WTC11 (cell line): ENCODE measurements around the gene TMEM259. TPM values are rescaled to one million over a fixed set of nuclear protein-coding genes. Genes with fewer than 3 reads are reported as not detected.

Experiments
- ATAC-seq: fragments of 200-7000 bp; cut with Tn5 transposase; 2 replicates; pipeline ENCODE4 v1.10.0; 2021; ENCODE audit warnings: mild to moderate bottlenecking, moderate library complexity
- CTCF ChIA-PET: fragments of 300-600 bp; sonication (Branson Sonifier 250); formaldehyde crosslinking; loops from one replicate; lab custom pipeline; 2021; ENCODE audit warnings: antibody characterized with exemption; lab: Charles Lee
- POLR2A ChIA-PET: fragments of 350-600 bp; sonication (Branson Sonifier 250); formaldehyde crosslinking; loops from one replicate; lab custom pipeline; 2021; ENCODE audit warnings: antibody characterized with exemption; lab: Charles Lee
- DNase-seq: peaks from one replicate; pipeline ENCODE4 v3.0.0; 2021; ENCODE audit warnings: low spot score
- H3K27ac Mint-ChIP-seq: 2 replicates; pipeline ENCODE4 v1.8.0; 2021; ENCODE audit warnings: mixed read lengths
- H3K27me3 Mint-ChIP-seq: 2 replicates; pipeline ENCODE4 v1.8.0; 2021; ENCODE audit warnings: low read depth, mild to moderate bottlenecking, moderate library complexity, mixed read lengths
- H3K36me3 Mint-ChIP-seq: 2 replicates; pipeline ENCODE4 v1.8.0; 2021; ENCODE audit warnings: mixed read lengths
- H3K4me1 Mint-ChIP-seq: 2 replicates; pipeline ENCODE4 v1.8.0; 2022; ENCODE audit warnings: mixed read lengths
- H3K4me3 Mint-ChIP-seq: 2 replicates; pipeline ENCODE4 v1.8.0; 2021; ENCODE audit warnings: mild to moderate bottlenecking, moderate library complexity, mixed read lengths
- H3K9me3 Mint-ChIP-seq: 2 replicates; pipeline ENCODE4 v1.8.0; 2021; ENCODE audit warnings: mixed read lengths
- CREM ChIP-seq: sonication (generic); formaldehyde crosslinking; IDR thresholded peaks from 2 replicates; pipeline ENCODE4 v1.8.1; 2022; ENCODE audit warnings: mild to moderate bottlenecking, missing genetic modification reagents, moderate library complexity
- ETV6 ChIP-seq: sonication (generic); formaldehyde crosslinking; IDR thresholded peaks from 2 replicates; pipeline ENCODE4 v1.8.1; 2022; ENCODE audit warnings: mild to moderate bottlenecking, missing genetic modification reagents
- FOXJ3 ChIP-seq: sonication (generic); formaldehyde crosslinking; IDR thresholded peaks from 2 replicates; pipeline ENCODE4 v1.9.0; 2021; ENCODE audit warnings: missing genetic modification reagents, mild to moderate bottlenecking, borderline replicate concordance
- HMGA2 ChIP-seq: fragments of 250-450 bp; sonication (Bioruptor Pico); IDR thresholded peaks from 2 replicates; pipeline ENCODE4 v1.4.0; 2021; ENCODE audit warnings: mild to moderate bottlenecking, moderate library complexity
- SMAD3 ChIP-seq: sonication (generic); formaldehyde crosslinking; IDR thresholded peaks from 2 replicates; pipeline ENCODE4 v1.8.0; 2022; ENCODE audit warnings: missing genetic modification reagents, mild to moderate bottlenecking, borderline replicate concordance
- SOX15 ChIP-seq: fragments of 250-450 bp; sonication (Bioruptor Pico); IDR thresholded peaks from 2 replicates; pipeline ENCODE4 v1.9.0; 2021; ENCODE audit warnings: mild to moderate bottlenecking
- SP1 ChIP-seq: sonication (generic); formaldehyde crosslinking; conservative IDR thresholded peaks from 2 replicates; pipeline ENCODE4 v1.8.1; 2022; ENCODE audit warnings: missing genetic modification reagents
- TEAD1 ChIP-seq: sonication (generic); formaldehyde crosslinking; IDR thresholded peaks from 2 replicates; pipeline ENCODE4 v1.8.0; 2022; ENCODE audit warnings: mild to moderate bottlenecking, missing genetic modification reagents
- TEAD4 ChIP-seq: sonication (generic); formaldehyde crosslinking; IDR thresholded peaks from 2 replicates; pipeline ENCODE4 v1.8.0; 2022; ENCODE audit warnings: mild to moderate bottlenecking, missing genetic modification reagents
- ZNF121 ChIP-seq: sonication (generic); formaldehyde crosslinking; IDR thresholded peaks from 2 replicates; pipeline ENCODE4 v1.8.0; 2023; ENCODE audit warnings: missing genetic modification reagents
- ZNF138 ChIP-seq: sonication (generic); formaldehyde crosslinking; conservative IDR thresholded peaks from 2 replicates; pipeline ENCODE4 v1.8.1; 2022; ENCODE audit warnings: mild to moderate bottlenecking, moderate library complexity, missing genetic modification reagents
- ZNF232 ChIP-seq: sonication (generic); formaldehyde crosslinking; IDR thresholded peaks from 2 replicates; pipeline ENCODE4 v1.8.0; 2022; ENCODE audit warnings: mild to moderate bottlenecking, missing genetic modification reagents
- ZNF423 ChIP-seq: fragments of 250-450 bp; sonication (Bioruptor Pico); IDR thresholded peaks from 2 replicates; pipeline ENCODE4 v2.1.2; 2022; ENCODE audit warnings: mild to moderate bottlenecking, moderate library complexity
- ZNF671 ChIP-seq: fragments of 250-450 bp; sonication (Bioruptor Pico); IDR thresholded peaks from 2 replicates; pipeline ENCODE4 v1.8.0; 2021; ENCODE audit warnings: mild to moderate bottlenecking
- total RNA-seq: library from RNA; stranded (reverse); gene quantifications from 3 replicates; pipeline ENCODE4 v1.2.3, GENCODE V29; 2021
- TF ChIP-seq, protein P1 (sequence below): sonication (generic); formaldehyde crosslinking; IDR thresholded peaks from 2 replicates; pipeline ENCODE4 v1.8.1; 2022; ENCODE audit warnings: mild to moderate bottlenecking, missing genetic modification reagents, moderate library complexity, borderline replicate concordance
- TF ChIP-seq, protein P2 (sequence below): sonication (generic); formaldehyde crosslinking; IDR thresholded peaks from 2 replicates; pipeline ENCODE4 v1.8.1; 2022; ENCODE audit warnings: mild to moderate bottlenecking, moderate library complexity, missing genetic modification reagents
- TF ChIP-seq, protein P3 (sequence below): sonication (generic); formaldehyde crosslinking; IDR thresholded peaks from 2 replicates; pipeline ENCODE4 v1.8.0; 2022; ENCODE audit warnings: mild to moderate bottlenecking, missing genetic modification reagents
- TF ChIP-seq, protein P4 (sequence below): fragments of 250-450 bp; sonication (Bioruptor Pico); IDR thresholded peaks from 2 replicates; pipeline ENCODE4 v1.9.0; 2021; ENCODE audit warnings: mild to moderate bottlenecking
- TF ChIP-seq, protein P5 (sequence below): sonication (generic); formaldehyde crosslinking; IDR thresholded peaks from 2 replicates; pipeline ENCODE4 v1.8.1; 2022; ENCODE audit warnings: low read depth, missing genetic modification reagents, borderline replicate concordance

TMEM259 gene
- total RNA-seq, 1 experiment from 2014 or later, result 202 TPM

DNA sequence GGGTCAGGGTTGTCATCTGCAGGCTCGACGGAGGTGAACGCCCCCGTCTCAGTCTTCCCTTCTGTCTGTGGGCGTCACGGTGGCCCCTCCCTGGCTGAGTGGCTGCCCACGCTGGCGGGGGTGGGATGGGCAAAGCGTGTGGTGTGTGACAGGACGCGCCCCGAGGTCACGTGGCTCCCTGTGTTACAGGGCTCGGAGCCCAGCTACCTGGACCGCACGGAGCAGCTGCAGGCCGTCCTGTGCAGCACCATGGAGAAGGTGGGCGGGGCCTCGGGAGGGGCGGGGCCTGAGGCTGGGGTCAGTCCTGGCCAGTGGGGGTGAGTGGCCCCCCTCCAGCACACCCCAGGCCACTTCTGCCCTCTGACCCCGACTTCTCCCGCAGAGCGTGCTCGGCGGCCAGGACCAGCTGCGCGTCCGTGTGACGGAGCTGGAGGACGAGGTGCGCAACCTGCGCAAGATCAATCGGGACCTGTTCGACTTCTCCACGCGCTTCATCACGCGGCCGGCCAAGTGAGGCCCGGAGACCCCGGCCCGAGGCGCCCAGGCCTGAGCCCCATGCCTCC is 27.0 kb downstream of the TMEM259 start:
- H3K27me3 Mint-ChIP-seq, result peaks cover 24% of the 10 kb centered on the region
- peak overlapping the region; percentile 63; the same call in 1 of the 2 replicates for H3K27ac Mint-ChIP-seq
- DNase-seq (peak; percentile 63), ATAC-seq (peak; percentile 6; the same call in 1 of the 2 replicates)
- peaks cover 8% of the 10 kb centered on the region for H3K36me3 Mint-ChIP-seq
- no peak for TF ChIP-seq ZNF138 (CRISPR knock-in tag)
- H3K4me3 Mint-ChIP-seq, result no peak overlapping the region
- ChIA-PET POLR2A (no interaction called here), CTCF (interaction anchor here (1.8 to 4.0 kb wide), 2 partner anchors 9 to 10 kb away, joined by 4 to 20 read pairs; partner anchors contain the start of gene WDR18)
- H3K9me3 Mint-ChIP-seq, result no peaks in the 10 kb centered on the region
- peaks cover 5% of the 10 kb centered on the region; the same call in 1 of the 2 replicates for H3K4me1 Mint-ChIP-seq

DNA sequence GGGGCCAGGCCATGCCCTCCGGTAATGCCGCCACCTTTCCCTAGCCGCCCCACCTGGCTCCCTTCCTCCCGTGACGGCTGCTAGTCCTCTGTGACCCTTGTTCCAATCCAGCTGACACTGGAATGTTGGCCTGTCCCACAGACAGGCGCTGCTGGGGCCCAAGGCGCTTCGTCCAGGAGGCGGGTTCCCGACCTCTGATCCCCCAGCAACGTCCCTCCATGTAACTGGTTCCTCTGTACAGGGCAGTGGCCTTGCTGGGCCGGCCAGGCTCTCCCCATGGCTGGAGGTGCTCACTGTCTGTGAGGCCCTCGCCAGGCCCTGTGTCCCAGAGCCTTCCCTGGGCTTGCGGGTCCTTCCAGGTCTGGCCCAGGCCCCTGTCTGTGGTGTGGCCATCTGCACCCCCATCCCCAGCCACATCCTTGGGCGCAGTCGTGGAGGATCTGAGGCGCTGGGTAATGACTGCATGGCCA is 27.5 kb downstream of the TMEM259 start:
- no peaks in the 10 kb centered on the region for H3K9me3 Mint-ChIP-seq
- TF ChIP-seq, protein P1, sequence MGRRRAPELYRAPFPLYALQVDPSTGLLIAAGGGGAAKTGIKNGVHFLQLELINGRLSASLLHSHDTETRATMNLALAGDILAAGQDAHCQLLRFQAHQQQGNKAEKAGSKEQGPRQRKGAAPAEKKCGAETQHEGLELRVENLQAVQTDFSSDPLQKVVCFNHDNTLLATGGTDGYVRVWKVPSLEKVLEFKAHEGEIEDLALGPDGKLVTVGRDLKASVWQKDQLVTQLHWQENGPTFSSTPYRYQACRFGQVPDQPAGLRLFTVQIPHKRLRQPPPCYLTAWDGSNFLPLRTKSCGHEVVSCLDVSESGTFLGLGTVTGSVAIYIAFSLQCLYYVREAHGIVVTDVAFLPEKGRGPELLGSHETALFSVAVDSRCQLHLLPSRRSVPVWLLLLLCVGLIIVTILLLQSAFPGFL (CRISPR knock-in tag), result no peak
- no peak for TF ChIP-seq ZNF232 (CRISPR knock-in tag)
- TF ChIP-seq, protein P2, sequence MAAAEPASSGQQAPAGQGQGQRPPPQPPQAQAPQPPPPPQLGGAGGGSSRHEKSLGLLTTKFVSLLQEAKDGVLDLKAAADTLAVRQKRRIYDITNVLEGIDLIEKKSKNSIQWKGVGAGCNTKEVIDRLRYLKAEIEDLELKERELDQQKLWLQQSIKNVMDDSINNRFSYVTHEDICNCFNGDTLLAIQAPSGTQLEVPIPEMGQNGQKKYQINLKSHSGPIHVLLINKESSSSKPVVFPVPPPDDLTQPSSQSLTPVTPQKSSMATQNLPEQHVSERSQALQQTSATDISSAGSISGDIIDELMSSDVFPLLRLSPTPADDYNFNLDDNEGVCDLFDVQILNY, result no peak
- TF ChIP-seq ZNF671 (CRISPR knock-in tag), result no peak
- TF ChIP-seq, protein P3, sequence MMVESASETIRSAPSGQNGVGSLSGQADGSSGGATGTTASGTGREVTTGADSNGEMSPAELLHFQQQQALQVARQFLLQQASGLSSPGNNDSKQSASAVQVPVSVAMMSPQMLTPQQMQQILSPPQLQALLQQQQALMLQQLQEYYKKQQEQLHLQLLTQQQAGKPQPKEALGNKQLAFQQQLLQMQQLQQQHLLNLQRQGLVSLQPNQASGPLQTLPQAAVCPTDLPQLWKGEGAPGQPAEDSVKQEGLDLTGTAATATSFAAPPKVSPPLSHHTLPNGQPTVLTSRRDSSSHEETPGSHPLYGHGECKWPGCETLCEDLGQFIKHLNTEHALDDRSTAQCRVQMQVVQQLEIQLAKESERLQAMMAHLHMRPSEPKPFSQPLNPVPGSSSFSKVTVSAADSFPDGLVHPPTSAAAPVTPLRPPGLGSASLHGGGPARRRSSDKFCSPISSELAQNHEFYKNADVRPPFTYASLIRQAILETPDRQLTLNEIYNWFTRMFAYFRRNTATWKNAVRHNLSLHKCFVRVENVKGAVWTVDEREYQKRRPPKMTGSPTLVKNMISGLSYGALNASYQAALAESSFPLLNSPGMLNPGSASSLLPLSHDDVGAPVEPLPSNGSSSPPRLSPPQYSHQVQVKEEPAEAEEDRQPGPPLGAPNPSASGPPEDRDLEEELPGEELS (CRISPR knock-in tag), result no peak
- TF ChIP-seq, protein P4, sequence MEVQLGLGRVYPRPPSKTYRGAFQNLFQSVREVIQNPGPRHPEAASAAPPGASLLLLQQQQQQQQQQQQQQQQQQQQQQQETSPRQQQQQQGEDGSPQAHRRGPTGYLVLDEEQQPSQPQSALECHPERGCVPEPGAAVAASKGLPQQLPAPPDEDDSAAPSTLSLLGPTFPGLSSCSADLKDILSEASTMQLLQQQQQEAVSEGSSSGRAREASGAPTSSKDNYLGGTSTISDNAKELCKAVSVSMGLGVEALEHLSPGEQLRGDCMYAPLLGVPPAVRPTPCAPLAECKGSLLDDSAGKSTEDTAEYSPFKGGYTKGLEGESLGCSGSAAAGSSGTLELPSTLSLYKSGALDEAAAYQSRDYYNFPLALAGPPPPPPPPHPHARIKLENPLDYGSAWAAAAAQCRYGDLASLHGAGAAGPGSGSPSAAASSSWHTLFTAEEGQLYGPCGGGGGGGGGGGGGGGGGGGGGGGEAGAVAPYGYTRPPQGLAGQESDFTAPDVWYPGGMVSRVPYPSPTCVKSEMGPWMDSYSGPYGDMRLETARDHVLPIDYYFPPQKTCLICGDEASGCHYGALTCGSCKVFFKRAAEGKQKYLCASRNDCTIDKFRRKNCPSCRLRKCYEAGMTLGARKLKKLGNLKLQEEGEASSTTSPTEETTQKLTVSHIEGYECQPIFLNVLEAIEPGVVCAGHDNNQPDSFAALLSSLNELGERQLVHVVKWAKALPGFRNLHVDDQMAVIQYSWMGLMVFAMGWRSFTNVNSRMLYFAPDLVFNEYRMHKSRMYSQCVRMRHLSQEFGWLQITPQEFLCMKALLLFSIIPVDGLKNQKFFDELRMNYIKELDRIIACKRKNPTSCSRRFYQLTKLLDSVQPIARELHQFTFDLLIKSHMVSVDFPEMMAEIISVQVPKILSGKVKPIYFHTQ, result no peak
- no peak for TF ChIP-seq CREM (CRISPR knock-in tag)
- no peak for TF ChIP-seq SOX15 (CRISPR knock-in tag)
- no peak for TF ChIP-seq ZNF121 (CRISPR knock-in tag)
- TF ChIP-seq FOXJ3 (CRISPR knock-in tag), result no peak
- no peak for TF ChIP-seq ZNF138 (CRISPR knock-in tag)
- TF ChIP-seq ZNF423 (CRISPR knock-in tag), result no peak
- TF ChIP-seq HMGA2 (CRISPR knock-in tag), result no peak
- TF ChIP-seq SMAD3 (CRISPR knock-in tag), result no peak
- no peak for TF ChIP-seq SP1 (CRISPR knock-in tag)
- TF ChIP-seq, protein P5, sequence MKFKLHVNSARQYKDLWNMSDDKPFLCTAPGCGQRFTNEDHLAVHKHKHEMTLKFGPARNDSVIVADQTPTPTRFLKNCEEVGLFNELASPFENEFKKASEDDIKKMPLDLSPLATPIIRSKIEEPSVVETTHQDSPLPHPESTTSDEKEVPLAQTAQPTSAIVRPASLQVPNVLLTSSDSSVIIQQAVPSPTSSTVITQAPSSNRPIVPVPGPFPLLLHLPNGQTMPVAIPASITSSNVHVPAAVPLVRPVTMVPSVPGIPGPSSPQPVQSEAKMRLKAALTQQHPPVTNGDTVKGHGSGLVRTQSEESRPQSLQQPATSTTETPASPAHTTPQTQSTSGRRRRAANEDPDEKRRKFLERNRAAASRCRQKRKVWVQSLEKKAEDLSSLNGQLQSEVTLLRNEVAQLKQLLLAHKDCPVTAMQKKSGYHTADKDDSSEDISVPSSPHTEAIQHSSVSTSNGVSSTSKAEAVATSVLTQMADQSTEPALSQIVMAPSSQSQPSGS (CRISPR knock-in tag), result no peak
- TF ChIP-seq TEAD1 (CRISPR knock-in tag), result no peak
- no peak for TF ChIP-seq ETV6
- no peak for TF ChIP-seq TEAD4
- no peak overlapping the region for H3K27ac Mint-ChIP-seq
- ChIA-PET POLR2A (no interaction called here), CTCF (interaction anchor here (4.0 kb wide), 1 partner anchor 9 kb away, joined by 20 read pairs; the partner anchor contains the start of gene WDR18)
- H3K36me3 Mint-ChIP-seq, result peaks cover 8% of the 10 kb centered on the region
- H3K27me3 Mint-ChIP-seq, result peaks cover 19% of the 10 kb centered on the region
- DNase-seq (peak; percentile 16), ATAC-seq (no peak)
- peaks cover 5% of the 10 kb centered on the region; the same call in 1 of the 2 replicates for H3K4me1 Mint-ChIP-seq
- H3K4me3 Mint-ChIP-seq, result no peak overlapping the region
